Measurements from ENCODE around the gene LDLRAD3.

- TF ChIP-seq CTCF (IDR thresholded peaks at IDR 0.05; ENCODE audit: insufficient read depth, low read depth, low read length) (no peak), EZH2 (IDR thresholded peaks at IDR 0.05; ENCODE audit: insufficient read depth, low read length) (no peak)
Measured at GRCh38 chr11:36027731-36028130, 83.9 kb downstream of the LDLRAD3 start.
